GM21619 (cell line): ENCODE measurements around the gene RASGRP4.
"Not testable (repeated sequence)": the region's sequence is repeated elsewhere in the genome, so short reads cannot be mapped to it uniquely, and the experiment has no call there.

Experiments used
- ATAC-seq: cut with Tn5 transposase; IDR thresholded peaks from one replicate; pipeline ENCODE4 v1.9.1; 2021; ENCODE audit not compliant: unreplicated experiment

Gene RASGRP4, protein sequence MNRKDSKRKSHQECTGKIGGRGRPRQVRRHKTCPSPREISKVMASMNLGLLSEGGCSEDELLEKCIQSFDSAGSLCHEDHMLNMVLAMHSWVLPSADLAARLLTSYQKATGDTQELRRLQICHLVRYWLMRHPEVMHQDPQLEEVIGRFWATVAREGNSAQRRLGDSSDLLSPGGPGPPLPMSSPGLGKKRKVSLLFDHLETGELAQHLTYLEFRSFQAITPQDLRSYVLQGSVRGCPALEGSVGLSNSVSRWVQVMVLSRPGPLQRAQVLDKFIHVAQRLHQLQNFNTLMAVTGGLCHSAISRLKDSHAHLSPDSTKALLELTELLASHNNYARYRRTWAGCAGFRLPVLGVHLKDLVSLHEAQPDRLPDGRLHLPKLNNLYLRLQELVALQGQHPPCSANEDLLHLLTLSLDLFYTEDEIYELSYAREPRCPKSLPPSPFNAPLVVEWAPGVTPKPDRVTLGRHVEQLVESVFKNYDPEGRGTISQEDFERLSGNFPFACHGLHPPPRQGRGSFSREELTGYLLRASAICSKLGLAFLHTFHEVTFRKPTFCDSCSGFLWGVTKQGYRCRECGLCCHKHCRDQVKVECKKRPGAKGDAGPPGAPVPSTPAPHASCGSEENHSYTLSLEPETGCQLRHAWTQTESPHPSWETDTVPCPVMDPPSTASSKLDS

DNA sequence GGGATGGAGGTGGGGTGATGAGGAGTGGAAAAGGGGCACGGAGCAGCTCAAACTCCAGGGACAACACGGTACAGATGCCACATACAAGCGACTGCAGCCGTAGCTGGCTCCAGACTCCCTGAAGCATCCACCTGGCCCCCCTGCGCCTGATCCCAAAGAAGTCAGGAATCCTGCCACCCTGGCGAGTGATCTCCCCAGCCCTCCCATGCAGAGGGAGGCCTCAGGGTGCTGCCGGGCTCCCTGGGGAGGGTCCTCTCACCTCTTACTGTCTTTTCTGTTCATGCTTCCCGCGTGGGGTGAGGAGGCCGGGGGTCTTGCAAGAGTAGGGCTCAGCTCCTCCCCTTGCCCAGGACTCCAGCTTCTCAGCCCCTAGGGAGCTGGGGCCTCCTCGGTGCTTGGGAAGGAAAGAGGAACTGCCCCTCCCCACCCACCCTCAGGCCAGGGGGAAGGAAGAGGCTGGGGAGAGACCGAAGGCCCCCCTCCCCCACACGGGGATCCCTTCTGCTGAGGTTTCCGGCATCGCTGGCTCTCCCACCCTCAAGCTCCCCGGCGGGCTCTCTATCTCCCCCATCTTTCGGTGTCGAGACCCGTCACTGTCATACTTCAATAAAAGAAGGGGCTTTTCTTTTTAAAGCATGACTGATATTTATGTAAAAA is at the start of gene RASGRP4:
RASGRP4 (minus strand) TSS at position 410 of the 657 bp plus-strand sequence; CDS start at position 282, 128 bp downstream.
- ATAC-seq = no peak

DNA sequence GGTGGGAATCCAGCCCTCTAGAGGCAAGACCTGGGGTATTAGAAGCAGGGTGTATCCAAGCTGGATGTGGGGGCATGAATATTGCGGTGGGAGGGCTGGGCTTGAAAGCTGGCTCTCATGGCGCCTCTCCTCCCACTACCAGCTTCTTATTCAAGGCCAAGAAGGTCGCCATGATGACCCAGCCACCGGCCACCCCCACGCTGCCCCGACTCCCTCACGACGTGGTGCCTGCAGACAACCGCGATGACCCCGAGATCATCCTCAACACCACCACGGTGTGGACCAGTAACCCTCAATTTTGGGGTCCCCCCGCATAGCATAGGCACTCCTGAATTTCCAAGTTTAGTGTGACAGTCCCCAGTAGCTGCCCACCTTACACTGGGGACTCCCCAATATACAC is 49.2 kb upstream of the RASGRP4 start:
- no peak for ATAC-seq

DNA sequence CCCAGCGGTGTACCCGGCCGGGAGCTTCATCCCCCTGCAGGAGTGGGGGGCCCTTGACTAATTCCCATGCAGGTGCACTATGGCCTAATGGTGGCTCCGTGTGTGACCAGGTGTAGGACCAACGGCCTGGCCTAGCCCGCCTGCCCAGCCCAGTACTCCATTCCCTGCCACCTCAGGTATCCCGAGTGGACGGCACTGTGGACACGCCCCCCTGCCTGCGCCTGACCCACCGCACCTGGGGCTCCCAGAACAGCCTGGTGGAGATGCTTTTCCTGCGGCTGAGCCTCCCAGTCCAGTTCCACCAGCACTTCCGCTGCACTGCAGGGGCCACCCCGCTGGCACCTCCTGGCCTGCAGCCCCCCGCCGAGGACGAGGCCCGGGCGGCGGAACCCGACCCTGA is 47.2 kb upstream of the RASGRP4 start:
- no peak for ATAC-seq

DNA sequence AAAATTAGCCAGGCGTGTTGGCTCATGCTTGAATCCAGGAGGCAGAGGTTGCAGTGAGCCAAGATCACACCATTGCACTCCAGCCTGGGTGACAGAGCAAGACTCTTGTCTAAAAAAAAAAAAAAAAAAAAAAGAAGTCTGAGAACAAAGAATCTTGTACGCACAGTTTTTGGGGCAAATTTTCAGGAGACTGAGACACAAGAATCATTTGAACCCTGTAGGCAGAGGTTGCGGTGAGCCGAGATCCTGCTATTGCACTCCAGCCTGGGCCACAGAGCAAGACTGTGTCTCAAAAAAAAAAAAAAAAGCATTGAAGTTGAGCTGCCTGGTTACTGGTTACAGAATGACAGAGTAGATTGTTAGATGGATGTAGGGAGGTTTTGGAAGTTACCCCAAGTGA is 46.7 kb upstream of the RASGRP4 start:
- not testable (repeated sequence) for ATAC-seq

DNA sequence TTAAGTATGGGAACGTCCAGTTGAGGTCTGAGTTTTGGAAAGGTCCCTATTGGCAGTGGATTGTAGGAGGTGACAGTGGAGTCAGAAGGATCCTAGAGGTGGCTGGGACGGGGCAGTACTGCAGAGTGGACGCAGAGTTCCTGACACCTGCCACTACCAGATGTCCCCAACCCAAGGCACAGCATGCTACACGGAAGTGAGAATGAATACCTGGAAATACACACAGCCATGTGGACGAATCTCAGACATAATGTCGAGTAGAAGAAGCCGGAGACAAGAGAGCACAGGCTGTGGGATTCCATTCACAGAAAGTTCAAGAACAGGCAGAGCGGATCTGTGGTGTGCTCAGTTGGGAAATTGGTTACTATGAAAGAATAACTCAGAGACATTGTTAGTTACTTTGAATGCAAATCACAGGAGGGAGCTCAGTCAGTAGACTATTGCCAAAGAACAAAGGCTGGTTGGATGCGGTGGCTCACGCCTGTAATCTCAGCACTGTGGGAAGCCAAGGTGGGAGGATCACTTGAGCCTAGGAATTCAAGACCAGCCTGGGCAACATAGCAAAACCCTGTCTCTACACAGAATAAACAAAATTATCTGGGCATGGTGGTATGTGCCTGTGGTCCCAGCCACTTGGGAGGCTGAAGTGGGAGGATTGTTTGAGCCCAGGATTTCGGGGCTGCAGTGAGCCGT is 44.9 kb upstream of the RASGRP4 start:
- ATAC-seq = no peak

DNA sequence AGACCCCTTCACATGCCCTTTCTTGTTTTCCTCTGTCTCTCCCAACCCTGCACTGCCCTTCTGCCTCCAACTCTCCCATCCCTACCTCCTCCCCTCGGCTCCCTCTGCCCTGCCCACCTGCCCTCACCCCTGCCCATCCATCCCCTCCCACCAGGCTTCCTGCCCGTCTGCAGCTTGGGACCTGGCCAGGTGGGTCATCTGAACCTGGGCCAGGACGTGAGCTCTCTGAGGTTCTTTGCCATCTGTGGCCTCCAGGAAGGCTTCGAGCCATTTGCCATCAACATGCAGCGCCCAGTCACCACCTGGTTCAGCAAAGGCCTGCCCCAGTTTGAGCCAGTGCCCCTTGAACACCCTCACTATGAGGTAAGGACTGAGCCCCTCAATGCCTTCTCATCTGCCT is 43.1 kb upstream of the RASGRP4 start:
- no peak for ATAC-seq

DNA sequence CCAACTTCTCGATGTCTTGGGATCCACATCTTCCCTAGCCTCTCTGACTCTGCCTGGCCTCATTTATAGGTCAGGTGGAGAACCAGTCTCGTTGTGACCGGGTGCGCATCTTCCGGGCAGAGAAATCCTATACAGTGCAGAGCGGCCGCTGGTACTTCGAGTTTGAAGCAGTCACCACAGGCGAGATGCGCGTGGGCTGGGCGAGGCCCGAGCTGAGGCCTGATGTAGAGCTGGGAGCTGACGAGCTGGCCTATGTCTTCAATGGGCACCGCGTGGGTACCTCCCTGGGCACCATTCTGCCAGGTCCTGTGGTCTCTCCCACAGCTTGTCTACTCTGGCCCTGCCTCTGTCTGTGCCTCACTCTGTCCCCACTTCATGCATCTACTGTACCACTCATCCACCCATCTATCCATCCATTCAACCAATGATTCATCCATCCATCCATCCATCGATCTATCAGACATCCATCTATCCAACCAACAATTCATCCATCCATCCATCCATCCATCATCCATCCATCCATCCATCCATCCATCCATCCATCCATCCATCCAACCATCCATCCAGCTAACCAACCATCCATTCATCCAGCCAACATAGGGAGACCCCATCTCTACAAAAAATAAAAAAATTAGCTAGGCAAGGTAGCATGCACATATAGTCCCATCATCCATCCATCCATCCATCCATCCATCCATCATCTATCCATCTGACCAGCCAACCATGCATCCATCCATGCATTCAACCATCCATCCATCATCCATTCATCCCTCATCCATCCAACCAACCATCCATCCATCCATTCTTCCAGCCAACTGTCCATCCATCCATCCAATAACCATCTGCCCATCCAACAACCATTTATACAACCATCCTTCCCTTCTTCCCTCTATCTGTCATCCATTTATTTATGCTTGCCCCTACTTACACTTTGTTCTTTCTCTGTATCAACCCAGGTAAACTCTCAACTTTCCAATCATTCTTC is 41.8 kb upstream of the RASGRP4 start:
- no peak for ATAC-seq

DNA sequence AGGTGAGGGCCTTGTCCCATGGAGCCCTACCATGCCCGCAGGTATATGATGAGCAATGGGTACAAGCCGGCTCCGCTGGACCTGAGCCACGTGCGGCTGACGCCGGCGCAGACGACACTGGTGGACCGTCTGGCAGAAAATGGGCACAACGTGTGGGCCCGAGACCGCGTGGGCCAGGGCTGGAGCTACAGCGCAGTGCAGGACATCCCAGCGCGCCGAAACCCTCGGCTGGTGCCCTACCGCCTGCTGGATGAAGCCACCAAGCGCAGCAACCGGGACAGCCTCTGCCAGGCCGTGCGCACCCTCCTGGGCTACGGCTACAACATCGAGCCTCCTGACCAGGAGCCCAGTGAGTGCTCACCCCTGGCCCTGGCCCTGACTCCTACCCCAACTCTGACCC is 40.0 kb upstream of the RASGRP4 start:
- ATAC-seq = no peak

DNA sequence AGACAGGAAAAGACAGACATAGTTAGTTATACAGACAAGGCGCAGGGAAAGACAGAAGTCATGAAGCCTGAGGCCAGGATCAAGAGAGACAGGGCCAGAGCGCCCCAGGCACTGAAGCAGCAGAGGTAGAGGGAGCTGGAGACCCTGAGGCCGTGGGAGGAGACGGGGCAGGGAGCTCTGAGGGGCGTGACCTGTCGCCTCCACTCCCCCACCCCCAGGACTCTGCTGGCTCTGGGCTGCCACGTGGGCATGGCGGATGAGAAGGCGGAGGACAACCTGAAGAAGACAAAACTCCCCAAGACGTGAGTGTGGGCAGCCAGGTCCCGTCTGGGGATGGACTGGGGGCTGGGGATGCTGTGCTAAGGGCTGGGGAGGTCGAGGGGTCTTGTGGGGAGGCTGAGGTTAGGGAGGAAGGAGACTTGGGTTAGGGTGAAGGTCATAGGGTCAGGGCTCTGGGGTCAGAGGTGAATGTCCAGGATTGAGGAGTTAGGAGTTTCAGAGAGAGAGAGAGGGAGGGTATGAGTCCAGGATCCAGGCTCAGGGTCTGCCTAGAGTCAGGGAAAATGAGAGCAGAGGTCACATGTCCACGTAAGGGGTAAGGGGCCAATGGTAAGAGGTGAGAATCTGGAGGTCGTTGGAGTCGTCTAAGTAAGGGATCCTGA is 38.5 kb upstream of the RASGRP4 start:
- ATAC-seq = no peak

DNA sequence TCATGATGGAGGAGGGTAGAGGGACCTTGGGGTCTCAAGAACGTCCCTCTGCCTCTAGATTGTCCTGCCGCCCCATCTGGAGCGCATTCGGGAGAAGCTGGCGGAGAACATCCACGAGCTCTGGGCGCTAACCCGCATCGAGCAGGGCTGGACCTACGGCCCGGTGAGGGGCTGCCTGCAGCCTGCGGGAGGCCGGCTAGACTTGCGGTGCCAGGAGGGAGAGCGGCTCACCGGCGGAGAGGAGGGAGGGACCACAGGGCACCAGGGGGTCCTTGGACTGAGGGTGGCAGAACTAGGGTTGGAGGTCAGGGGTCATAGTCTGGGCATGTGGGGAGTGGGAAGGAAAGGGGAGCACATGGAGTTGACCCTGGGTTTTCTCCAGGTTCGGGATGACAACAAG is 37.3 kb upstream of the RASGRP4 start:
- ATAC-seq = no peak

DNA sequence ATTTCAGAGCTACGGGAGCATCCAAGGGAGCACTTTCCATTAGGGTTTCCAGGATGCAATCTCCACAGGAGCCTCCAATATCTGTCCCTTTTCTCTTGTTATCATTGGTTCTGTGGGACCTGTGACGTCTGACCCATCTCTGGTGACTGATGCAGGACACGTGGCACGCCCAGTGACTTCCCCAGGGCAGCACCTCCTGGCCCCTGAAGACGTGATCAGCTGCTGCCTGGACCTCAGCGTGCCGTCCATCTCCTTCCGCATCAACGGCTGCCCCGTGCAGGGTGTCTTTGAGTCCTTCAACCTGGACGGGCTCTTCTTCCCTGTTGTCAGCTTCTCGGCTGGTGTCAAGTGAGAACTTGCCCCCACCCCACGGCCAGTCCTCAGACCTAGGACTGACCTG is 33.0 kb upstream of the RASGRP4 start:
- no peak for ATAC-seq

DNA sequence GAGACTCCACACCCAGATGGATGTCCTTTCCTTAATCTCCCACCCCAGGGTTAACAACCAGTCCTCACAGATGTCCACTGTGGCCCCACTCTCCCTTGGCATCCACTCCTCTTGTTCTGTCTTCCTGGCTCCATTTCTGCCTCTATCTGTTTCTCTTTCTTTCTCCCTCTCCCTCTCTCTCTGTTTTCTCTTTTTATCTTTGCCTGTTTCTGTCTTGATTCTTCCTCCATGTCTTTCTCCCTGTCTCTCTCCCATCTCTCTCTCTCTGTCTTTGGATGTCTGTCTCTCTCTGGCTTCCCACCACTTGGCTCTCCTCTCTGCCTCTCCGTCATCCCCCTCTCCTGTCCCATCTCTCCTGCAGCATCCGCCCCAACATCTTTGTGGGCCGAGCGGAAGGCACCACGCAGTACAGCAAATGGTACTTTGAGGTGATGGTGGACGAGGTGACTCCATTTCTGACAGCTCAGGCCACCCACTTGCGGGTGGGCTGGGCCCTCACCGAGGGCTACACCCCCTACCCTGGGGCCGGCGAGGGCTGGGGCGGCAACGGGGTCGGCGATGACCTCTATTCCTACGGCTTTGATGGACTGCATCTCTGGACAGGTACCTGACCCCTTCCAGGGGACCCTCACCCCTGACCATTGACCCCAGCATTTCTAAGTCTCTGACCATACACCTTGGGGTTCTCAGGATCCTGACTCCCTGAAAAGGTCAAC is 31.8 kb upstream of the RASGRP4 start:
- ATAC-seq = no peak

DNA sequence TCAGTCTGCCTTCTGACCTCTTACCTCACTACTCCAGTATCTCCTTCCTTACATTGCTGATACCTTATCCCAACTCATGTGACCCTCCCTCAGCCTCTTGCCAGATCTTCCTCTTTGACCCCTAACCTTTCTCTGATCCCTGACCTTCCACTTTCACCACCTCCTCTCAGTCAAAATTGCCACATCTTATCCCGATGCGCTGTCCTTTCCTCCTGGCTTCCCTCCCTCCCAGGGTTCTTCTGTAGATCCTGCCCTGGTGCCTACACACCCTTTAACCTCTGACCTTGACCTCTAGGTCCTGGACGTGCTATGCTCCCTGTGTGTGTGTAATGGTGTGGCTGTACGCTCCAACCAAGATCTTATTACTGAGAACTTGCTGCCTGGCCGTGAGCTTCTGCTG is 31.2 kb upstream of the RASGRP4 start:
- no peak for ATAC-seq

DNA sequence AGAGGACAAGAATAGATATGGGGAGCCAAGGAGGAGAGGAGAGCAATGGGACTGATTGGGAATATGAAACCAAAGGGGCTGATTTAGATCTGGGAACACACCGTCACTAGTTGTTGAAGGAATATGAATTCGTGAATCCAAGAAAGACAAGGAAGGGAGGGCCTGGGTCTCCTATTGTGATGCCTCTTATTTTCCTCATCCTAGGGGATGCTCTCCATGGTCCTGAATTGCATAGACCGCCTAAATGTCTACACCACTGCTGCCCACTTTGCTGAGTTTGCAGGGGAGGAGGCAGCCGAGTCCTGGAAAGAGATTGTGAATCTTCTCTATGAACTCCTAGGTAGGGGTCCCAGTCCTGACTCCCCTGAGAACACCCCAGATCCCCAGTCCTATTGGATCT is 29.0 kb upstream of the RASGRP4 start:
- no peak for ATAC-seq

DNA sequence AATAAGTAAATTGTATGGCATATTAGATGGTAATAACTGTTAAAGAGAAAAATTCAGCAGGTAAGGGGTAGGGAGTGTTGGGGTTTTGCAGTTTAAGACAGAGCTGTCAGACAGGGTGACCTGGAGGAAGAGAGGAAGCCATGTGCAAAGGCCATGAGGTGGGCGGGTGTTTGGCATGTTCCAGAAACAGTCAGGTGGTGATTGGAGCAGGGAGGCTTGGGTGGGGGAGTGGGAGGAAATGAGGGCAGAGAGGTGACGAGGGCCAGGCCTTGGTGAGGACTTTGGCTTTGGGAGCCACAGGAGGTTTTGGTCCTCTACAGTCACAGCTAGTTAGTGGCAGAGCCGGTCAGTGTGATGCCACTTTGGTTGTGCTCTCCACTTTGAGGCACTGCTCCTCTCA is 27.6 kb upstream of the RASGRP4 start:
- no peak for ATAC-seq

DNA sequence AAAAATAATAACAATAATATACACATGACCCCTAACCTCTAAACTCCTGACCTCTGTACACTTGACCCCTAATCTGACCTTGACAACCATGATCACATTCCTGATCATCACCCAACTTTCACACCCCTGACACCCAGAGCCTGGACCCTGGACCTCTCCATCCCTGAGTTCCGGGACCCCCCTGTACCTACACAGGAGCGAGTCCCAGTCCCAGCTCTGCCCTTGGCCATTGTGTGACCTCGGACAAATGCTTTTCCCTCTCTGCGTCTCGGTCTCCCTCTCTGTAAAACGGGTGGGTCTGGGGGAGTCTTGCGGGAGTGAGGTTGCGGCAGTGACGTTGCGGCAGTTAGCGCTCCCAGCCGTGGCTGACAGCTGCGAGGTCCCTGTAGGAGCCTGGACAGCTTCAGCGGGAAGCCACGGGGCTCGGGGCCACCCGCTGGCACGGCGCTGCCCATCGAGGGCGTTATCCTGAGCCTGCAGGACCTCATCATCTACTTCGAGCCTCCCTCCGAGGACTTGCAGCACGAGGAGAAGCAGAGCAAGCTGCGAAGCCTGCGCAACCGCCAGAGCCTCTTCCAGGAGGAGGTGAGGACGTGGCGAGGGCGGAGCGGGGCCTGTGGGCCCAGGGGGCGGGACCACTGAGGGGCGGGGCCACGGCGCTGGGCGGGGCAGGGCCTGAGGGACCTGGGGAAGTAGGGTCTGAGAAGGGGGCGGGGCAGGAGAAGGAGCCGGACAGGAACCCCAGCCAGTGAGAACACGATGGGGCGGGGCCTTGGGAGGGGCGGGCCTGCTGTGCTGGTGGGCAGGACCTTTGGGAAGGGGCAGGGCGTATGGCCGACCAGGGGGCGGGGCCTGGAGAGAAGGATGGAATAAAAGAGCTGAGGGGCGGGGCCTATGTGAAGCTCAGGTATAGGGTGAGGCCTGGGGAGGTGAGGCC is 26.7 kb upstream of the RASGRP4 start:
- no peak for ATAC-seq

DNA sequence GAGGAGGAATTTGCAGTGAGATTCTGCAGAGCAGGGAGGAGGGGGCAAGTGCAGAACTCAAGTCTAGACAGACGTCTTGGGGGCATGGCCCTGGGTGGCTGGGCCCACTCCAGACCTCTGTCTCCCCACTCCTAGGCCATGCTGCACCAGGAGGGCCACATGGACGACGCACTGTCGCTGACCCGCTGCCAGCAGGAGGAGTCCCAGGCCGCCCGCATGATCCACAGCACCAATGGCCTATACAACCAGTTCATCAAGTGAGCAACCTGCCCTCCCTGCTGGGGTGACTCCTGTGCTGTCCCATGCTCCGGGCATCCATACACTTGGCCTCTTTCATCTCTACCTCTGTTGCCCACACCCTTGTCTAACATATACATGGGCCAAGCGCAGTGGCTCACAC is 25.6 kb upstream of the RASGRP4 start:
- no peak for ATAC-seq

DNA sequence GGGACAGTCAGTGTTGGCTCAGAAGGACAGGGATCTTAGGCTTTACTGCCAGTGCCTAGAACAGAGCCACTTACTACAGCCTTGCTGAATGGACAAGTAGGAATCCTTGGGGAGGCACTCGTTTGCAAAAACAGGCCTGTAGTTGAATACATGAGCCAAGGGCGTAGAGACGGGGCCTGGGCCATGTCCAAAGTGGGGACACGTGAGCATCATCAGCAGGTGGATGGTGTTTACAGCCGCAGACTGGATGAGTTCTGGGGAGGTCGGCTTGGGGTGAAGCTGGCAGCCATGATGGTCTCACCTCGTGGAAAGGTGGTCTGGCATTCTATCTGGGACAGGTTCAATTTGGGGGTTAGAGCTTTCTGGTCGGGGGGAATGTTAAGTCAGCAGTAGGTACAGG is 25.0 kb upstream of the RASGRP4 start:
- no peak for ATAC-seq
